LHCN-M2 (cell line): ENCODE measurements around the gene BATF2. TPM values are rescaled to one million over a fixed set of nuclear protein-coding genes. Genes with fewer than 3 reads are reported as not detected.

Experiments used
- DNase-seq: peaks from one replicate; pipeline ENCODE4 v3.0.0-alpha.2; 2012; ENCODE audit warnings: low read depth
- total RNA-seq: library from RNA; depleted of rRNA; stranded (reverse); fragments of >200 nt; gene quantifications from 2 replicates; pipeline ENCODE4 v1.2.3, GENCODE V29; 2014; rRNA removed

Gene BATF2
- total RNA-seq, 1 experiment from 2014 or later = 0.40 TPM

DNA sequence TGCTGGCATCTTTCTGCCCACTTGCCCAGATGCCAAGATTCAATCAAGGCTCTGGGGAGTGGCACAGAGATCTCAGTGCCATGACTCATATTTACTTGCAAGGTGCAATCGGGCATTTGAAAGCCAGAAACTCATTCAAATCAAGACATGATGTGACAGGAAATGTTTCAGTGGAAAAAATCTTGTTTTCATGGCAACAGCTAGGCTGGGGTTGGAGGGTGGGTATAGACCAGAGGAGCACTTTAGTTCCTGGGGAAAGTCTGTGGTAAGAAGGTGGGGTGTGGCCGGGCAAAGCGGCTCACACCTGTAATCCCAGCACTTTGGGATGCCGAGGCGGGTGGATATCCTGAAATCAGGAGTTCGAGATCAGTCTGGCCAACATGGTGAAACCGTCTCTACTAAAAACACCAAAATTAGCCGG lies 26.0 kb downstream of the BATF2 start:
- DNase-seq = no peak

DNA sequence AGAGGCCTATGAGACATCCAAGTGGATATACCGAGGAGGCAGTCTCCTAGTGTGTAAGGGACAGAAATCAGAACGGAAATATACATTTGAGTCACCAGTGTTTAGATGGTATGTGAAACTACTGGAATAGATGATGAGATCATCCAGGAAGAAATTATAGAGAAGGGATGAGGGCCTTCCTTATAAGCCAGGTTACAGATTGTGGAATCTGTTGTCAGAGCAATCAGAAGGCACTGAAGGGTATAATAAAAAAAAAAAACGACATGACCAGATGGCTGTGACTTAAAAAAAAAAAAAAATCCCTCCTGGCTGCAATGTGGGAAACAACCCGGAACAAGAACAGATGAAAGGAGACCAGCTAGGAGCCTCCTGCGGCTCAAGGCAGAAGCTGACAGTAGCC lies 27.6 kb downstream of the BATF2 start:
- DNase-seq = no peak

DNA sequence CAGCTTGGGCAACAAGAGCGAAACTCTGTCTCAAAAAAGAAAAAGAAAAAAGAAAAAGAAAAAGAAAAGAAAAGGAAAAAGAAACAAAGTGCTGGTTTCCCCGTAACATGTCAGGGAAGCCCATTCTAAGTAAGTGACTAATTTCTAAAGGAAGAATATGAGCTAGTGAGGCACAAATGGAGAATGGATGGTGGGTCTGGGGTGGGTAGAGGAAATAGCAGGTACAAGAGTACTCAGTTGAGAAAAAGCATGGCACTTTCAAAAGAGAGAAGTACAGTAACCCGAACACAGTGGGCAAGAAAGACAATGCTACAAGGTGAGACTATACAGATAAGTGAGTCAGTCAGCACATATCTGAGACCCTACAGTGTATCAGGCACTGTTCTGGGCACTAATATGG lies 29.4 kb downstream of the BATF2 start:
- no peak for DNase-seq

DNA sequence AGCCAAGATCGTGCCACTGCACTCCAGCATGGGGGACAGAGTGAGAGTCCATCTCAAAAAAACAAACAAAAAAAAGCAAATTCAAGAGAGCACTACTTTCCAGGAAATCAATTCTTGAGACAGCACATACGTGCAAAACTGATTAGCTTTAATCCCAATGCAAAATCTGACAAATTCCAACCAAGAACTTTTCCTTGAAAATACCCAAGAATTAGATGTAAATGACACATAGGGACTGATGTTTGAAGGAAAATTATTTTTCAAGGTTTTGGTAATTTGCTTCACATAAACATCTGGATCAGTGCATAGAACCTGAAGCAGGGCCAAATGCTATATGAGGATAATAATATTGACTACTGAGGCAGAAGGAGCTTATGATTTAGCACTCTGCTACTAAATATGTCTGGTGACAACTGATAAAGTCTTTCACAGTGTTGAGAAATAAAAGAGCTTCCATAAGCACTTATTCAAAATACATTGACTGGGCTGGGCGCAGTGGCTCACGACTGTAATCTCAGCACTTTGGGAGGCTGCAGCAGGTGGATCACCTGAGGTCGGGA lies 33.6 kb downstream of the BATF2 start:
- DNase-seq = no peak

DNA sequence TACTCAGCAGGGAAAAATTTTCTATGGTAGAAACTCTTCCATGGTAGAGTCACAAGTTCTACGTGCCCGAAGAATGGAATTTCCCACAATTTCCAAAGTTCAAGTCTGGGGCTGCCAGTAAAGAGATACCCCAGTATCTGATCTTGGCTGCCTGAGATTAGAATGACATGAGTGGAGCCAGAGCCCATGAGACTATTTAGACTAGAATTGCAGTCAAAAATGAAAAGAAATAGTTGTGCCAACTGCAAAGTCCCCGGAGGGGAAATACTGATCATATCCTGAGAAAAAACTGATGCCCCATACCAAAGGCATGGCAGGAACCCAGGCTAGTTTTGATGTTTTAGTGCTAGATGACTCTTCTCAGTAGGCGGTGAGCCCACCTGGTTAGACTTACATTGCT lies 36.1 kb downstream of the BATF2 start:
- DNase-seq = no peak

DNA sequence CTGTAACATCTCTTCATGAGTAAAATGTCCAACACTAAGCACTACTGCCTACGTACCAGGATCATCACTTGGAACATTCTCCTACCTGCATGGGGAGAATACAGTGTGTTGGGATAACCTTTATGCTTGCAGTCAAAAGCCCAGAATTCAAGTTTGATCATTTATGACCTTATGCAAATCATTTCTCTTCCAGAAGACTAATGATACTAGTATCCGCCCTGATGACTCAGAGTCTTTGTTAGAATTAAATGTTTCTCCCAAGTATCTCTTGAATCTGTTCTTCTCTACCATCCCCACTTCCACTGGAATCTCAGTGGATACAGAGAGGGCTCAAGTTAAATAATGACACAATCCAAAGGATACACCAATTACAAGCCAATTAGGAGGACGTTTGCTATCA lies 37.3 kb downstream of the BATF2 start:
- no peak for DNase-seq

DNA sequence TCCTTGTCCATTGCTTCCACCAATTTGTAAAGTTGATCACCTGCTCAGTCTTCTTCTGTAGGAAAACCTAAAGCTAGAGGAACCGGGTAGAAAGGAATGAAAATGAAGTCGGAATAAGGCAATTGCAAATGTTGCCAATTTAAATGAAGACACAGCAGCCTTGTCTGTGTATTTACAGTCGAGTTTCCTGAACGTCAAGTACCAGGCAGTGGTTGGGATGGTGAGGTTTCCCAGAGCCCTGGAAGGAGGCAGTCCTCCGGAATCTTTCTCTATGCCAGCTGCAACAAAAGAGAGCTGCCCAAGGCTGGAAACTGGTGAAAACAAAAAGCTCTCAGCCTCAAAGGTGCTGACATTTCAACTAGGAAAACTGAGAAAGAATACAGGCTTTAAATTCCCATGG lies 42.6 kb downstream of the BATF2 start:
- DNase-seq = no peak

DNA sequence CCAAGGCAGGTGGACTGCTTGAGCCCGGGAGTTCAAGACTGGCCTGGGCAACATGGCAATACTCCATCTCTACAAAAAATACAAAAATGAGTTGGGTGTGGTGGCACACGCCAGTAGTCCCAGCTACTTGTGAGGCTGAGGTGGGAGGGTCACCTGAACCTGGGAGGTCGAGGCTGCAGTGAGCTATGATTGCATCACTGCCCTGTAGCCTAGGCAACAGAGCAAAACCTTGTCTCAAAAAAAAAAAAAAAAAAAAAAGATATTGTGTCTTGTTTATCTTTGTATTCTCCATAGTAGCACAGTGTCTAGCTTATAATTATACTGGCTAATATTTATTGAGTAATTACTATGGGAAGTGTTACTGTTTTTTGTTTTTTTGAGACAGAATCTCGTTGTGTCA lies 45.2 kb downstream of the BATF2 start:
- no peak for DNase-seq

DNA sequence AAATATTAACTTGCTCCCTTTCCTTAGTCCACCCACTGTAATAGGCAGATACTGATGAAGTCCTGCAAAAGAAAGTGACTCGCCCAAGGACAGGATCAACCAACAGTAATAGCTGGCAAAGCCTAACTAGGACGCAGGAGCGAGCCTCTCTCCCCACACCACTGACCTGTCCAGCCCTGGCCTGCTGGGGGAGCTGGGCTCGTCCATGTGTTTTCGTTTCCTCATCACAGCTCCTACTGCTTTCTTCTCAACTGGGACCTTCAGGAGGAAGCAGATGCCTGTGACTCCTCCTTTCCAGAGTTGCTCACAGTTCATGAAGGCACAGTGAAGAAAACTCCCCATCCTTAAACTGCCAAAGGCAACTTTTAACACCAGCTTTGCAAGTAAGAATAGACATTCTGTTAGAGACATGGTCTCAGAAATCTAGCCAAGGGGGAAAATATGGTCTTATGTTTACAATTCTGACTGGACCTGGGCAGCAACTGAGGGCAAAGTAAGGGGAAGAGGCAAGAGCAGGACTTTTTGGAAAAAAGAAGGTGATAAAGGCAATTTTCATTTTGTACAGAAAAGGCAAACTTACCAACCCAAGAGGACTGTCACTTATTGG lies 49.5 kb downstream of the BATF2 start:
- peak; percentile 7 for DNase-seq

Other genes starting within 250 kb of the BATF2 start
- gene PYGM, start 237.0 kb downstream of the BATF2 start, total RNA-seq = not detected in 2 replicates
- 124 and 158 TPM in 2 replicates for gene SF1, start 218.4 kb downstream of the BATF2 start, total RNA-seq
- 10.8 and 11.3 TPM in 2 replicates for gene MAP4K2, start 193.8 kb downstream of the BATF2 start, total RNA-seq
- gene MEN1, start 186.4 kb downstream of the BATF2 start, total RNA-seq = 19.8 and 25.3 TPM in 2 replicates
- gene CDC42BPG, start 152.3 kb downstream of the BATF2 start, total RNA-seq = 0.11 TPM in 1 of 2 replicates, not detected in the other
- 73.5 and 84.6 TPM in 2 replicates for gene EHD1, start 118.3 kb downstream of the BATF2 start, total RNA-seq
- 17.7 and 22.9 TPM in 2 replicates for gene ATG2A, start 79.8 kb downstream of the BATF2 start, total RNA-seq
- 19.2 and 27.3 TPM in 2 replicates for gene PPP2R5B, start 72.3 kb downstream of the BATF2 start, total RNA-seq
- gene GPHA2, start 61.1 kb downstream of the BATF2 start, total RNA-seq = not detected in 2 replicates
- gene MAJIN, start 24.9 kb downstream of the BATF2 start, total RNA-seq = not detected in 2 replicates
- 102 and 115 TPM in 2 replicates for gene ARL2, start 17.2 kb upstream of the BATF2 start, total RNA-seq
- gene SNX15, start 30.5 kb upstream of the BATF2 start, total RNA-seq = 15.2 and 16.0 TPM in 2 replicates
- 21.7 and 23.5 TPM in 2 replicates for gene SAC3D1, start 44.2 kb upstream of the BATF2 start, total RNA-seq
- gene NAALADL1, start 61.6 kb upstream of the BATF2 start, total RNA-seq = not detected in 2 replicates
- 48.0 and 62.1 TPM in 2 replicates for gene CDCA5, start 87.1 kb upstream of the BATF2 start, total RNA-seq
- gene ZFPL1, start 87.3 kb upstream of the BATF2 start, total RNA-seq = 55.7 and 59.9 TPM in 2 replicates
- gene VPS51, start 99.2 kb upstream of the BATF2 start, total RNA-seq = 111 and 174 TPM in 2 replicates
- gene TM7SF2, start 114.9 kb upstream of the BATF2 start, total RNA-seq = 0.96 and 3.3 TPM in 2 replicates
- 13.7 and 20.9 TPM in 2 replicates for gene ZNHIT2, start 120.7 kb upstream of the BATF2 start, total RNA-seq
- gene FAU, start 125.2 kb upstream of the BATF2 start, total RNA-seq = 246 and 445 TPM in 2 replicates
- gene MRPL49, start 125.3 kb upstream of the BATF2 start, total RNA-seq = 58.5 and 68.3 TPM in 2 replicates
- gene SYVN1, start 137.5 kb upstream of the BATF2 start, total RNA-seq = 14.6 and 18.3 TPM in 2 replicates
- gene SPDYC, start 173.3 kb upstream of the BATF2 start, total RNA-seq = not detected in 2 replicates
- 125 and 141 TPM in 2 replicates for gene CAPN1, start 185.0 kb upstream of the BATF2 start, total RNA-seq